GM19397 (cell line): ENCODE measurements around the gene SLC4A8.
"Not testable (repeated sequence)": the region's sequence is repeated elsewhere in the genome, so short reads cannot be mapped to it uniquely, and the experiment has no call there.

Source experiments
- ATAC-seq: cut with Tn5 transposase; IDR thresholded peaks from one replicate; pipeline ENCODE4 v1.9.1; 2021; ENCODE audit warnings: mild to moderate bottlenecking, moderate library complexity; ENCODE audit not compliant: unreplicated experiment

The SLC4A8 gene

DNA sequence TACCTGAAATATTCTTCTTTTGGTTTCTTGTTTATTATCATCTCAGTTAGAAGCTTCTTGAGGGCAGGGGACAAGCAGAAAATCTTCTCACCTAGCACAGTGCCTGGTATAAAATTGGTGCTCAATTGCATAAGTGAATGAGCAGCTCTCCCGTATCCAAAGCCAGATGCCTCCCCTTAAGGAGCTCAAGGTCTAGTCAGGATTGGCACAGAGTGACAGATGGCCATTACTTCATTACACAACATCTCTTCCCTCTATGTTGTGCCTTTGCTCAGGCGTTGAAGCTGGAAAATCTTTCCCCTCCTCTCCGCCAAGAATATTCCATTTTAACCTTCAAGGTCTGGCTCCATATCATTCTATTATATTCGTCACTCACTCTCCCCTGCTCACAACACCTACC lies 3.6 kb downstream of the SLC4A8 start:
- no peak for ATAC-seq

DNA sequence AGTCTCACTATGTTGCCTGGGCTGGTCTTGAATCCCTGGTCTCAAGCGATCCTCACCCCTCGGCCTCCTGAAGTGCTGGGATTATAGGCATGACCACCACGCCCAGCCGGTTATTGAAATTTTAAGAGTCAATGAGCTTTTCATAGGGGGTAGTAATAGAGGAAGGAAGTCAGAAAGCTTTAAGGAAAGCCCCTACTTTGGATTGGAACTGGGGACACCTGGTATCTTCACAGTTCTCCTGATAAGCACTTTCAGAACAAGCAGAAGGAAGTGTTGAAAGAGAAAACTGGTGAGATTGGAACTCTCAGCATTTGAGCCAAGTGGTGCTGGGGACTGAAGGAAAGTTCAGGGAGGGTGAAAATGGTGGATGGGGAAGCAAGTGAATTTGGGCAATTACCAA lies 5.1 kb downstream of the SLC4A8 start:
- no peak for ATAC-seq

DNA sequence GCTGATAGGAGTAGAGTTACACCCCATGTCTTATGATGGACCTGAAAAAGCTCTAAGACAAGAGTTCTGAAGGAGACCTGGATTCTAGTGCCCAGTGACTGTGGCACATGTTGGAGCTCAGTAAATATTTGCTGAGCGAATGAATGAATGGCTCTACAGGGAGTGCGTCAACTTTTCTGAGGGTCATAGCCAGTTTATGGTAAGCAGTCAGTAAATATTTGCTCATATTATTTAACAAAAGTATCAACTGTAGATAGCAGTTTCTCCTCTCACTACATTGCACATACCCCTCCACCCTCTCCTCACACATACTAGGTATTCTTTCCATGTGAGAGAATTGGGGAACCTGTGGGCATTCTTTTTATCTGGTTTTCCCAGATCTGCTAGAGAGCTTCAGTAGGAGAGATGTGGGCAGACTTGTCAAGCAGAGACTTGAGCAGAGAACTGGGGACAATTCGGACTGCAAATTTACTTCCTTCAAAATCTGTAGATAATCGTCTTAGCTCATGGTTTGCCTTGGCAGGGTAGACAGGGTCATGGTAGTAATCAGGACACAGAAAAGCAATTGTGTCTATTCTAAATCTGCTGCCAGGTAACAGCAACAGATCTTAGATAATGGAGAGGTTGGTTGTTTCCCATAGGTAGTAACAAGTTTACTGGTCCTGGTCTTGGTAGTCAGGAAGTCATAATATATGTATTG lies 5.7 kb downstream of the SLC4A8 start:
- ATAC-seq = no peak

DNA sequence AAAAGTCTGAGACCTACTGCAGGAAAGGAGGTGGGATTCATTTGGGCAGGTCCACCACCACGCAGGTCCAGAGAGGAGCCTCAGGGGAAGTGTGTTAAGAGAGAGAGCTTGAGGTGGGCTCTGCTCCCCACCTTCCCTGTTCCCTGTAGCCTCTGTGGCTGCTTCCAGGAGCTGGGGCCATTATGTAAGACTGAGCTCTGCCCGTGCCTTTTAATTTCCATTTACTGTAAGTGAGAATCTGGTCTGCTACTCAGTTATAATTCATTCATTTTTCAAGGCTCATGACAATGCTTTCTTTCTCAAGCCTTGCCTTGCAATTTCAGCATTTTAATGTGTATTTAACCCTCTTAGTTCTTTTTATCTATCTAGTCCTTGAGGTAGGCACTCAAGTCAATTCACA lies 8.3 kb downstream of the SLC4A8 start:
- ATAC-seq = no peak

DNA sequence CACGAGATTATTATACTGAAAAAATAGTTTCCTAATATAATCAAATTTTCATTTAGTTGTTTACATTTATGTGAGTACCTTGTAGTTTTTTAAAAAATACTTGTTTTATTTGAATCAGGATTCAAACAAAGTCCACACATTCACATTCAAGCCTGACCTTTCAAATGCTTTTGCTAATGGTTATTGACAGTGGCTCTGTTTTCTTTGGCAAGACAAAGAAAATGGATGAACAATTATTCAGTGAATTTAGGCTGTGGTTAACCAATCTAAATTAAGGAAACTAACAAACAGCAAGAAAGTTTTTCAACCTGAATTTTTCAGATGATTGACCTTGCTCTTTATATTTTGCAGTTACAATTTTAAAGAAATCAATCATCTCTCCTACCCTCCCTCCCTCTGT lies 9.7 kb downstream of the SLC4A8 start:
- ATAC-seq = no peak

DNA sequence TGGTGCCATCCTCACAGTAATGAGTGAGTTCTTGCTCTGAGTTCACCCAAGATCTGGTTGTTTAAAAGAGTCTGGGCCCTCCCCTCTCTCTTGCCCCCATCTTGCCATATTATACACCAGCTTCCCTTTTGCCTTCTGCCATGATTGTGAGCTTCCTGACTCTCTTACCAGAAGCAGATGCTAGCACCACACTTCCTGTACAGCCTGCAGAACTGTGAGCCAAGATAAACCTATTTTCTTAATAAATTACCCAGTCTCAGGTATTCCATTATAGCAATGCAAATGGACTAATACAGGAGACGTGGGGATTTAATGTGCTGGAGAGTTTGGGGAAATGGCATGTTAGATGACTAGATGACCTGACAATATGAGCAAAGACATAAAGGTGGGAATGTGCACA lies 12.8 kb downstream of the SLC4A8 start:
- no peak for ATAC-seq

DNA sequence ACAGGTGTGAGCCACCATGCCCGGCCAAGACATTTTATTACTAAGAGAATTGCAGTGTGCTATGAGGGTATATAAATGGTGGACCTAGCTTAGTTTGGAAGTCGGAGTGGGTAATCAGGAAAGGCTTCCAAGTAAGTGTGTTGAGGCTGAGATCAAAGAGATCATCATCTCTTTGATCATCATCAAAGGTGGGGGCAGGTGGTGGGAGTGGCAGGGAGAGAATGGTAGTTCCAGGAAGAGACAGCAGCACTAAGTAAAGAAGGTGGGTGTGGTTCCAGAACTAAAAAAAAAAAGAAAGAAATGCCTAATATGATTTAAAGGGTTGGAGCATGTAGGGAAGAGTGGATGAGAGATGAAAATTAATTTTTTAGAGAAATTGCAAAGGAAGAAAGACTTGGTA lies 14.7 kb downstream of the SLC4A8 start:
- ATAC-seq = no peak

DNA sequence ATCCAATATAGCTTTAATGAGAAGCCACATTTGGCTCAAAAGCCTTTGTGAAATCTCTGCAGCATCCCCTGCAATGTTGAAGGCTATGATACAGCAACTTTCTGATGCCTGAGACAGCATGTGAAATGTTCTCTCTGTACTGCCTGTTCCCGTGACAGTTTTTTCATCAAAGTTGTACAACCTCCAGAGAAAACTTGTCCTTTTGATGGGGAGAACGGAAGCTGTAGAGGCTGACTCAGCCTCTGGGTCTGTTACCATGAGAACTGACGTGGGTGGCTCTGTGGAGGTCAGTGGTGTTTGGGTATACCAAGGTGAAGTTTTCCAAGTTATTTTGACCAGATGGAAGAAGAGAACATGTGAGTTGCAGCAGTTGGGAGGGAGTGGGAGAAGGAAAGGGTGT lies 17.0 kb downstream of the SLC4A8 start:
- ATAC-seq = no peak

DNA sequence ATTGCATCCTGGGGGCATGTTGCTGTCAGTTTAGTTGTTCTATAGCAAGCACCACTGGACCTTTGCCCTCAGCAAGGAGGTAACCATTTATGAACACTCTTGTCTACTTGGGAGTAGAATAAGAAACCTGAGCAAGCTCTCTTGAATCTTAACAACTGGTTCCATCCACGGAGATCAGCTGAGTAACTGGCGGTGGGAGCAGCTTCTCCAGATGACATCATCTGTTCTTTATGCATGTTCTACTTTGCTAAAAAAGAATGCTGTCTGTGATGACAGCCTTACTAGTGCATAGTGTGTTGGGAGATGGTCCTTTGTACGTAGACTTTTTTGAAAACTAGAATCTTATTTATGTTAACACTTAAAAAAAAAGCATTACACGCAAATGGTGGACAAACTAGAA lies 17.7 kb downstream of the SLC4A8 start:
- ATAC-seq = no peak

DNA sequence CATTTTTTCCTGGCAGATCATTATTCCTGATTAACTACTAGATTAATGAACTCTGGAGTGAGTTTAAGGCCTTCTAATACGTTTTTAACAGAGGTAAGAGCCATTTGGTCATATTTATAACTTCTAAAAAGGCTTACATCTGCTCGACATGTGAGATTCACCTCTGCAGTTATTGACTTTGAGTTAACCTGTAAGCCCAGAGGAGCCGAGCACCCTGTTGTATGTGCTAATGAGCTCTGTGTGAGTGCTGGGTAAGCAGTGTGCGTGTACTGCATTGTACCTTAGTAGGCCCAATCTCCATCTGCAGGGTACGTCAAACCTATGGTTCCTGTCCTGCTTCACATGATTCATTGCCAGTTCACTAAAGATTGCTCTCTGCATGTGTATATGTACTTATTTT lies 18.9 kb downstream of the SLC4A8 start:
- no peak for ATAC-seq

DNA sequence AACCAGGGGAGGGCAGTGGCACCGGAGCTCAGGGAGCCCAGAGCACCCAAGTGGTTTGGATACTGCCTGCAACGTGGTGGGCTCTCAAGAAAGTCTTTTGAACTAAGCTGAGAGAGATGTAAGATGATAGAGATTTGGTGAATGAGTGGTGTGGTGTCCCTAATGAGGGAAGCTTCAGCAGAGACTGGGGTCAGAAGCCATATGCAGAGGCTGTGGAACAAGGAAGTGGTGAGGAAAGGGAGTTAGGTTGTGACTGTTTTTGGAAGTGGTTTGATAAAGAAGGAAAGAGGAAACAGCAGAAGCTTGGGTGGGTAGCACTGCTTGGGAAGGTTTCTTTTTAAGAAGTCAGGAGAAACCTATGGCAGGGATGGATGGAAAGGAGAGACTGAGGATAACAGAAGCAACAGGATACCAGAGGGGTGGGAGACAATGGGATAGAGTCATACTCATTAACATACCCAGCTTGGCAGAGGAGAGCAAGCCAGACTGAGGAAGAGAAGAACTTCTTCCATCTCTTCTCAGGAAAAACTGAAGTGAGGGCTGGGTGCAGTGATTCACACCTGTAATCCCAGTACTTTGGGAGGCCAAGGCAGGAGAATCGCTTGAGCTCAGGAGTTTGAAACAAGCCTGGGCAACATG lies 24.1 kb downstream of the SLC4A8 start:
- ATAC-seq = no peak

DNA sequence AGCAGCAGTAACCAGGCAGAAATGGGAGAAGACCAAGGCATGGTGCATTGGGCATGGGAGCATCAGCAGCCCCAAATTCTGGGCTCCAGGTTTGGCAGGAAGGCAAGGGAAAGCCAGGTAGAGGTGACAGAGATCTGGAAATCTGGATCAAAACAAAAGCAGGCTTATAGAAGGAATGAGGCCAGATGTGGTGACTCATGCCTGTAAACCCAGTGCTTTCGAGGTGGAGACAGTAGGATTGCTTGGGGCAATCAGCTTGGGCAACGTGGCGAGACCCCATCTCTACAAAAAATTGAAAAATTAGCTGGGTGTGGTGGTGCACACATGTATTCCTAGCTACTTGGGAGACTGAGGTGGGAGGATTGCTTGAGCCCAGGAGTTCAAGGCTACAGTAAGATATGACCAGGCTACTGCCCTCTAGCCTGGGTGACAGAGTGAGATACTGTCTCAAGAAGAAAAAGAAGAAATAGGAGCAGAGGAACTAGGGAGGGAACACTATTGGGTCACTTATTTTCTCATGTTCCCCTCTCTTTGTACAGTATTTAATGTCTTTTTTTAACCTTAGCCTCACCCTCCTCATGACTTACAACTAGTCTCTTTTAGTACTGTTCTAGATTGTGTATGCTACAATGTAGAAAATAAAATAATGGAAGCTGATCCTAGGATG lies 25.1 kb downstream of the SLC4A8 start:
- no peak for ATAC-seq

DNA sequence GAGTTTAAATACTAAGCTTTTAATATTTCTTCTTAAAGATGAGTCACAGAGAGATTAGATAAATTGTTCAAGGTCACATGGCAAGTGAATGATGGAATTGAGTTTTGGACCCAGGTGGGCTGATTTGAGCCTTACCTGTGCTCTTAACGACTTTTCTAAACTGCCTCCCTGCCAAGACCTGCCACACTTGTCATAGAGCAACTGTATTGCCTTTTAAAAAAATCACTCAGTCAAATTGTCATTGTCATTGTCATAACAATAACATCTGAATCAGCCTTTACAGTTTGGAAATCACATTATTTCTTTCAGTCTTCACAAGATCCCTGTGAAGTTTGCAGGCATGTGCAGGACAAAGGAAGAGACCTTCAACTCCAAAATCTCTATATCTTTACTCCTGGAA lies 25.7 kb downstream of the SLC4A8 start:
- no peak for ATAC-seq

DNA sequence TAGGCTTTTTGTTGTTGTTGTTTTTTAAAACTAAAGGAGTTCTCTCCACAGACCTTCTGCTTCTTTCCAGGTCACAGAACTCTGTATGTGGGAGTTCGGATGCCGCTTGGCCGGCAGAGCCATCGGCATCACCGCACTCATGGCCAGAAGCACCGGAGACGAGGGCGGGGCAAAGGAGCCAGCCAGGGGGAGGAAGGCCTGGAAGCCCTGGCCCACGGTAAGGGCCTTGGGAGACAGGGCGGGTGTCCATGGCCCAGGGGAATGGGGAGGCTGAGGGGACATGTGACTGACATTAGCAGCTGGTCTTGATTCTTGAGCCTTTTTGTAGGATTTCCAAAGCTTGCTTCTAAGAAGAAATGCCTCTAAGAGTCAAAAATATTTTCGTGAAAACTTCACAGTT lies 26.2 kb downstream of the SLC4A8 start:
- ATAC-seq = no peak

DNA sequence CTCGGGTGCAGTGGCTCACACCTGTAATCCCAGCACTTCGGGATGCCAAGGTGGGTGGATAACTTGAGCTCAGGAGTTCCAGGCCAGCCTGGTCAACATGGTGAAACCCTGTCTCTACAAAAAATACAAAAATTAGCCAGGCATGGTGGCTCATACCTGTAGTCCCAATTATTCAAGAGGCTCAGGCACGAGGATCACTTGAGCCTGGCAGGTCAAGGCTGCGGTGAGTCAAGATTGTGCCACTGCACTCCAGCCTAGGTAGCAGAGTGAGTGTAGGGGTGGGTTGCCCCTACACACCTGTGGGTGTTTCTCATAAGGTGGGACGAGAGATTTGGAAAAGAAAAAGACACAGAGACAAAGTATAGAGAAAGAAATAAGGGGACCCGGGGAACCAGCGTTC lies 29.4 kb downstream of the SLC4A8 start:
- not testable (repeated sequence) for ATAC-seq

DNA sequence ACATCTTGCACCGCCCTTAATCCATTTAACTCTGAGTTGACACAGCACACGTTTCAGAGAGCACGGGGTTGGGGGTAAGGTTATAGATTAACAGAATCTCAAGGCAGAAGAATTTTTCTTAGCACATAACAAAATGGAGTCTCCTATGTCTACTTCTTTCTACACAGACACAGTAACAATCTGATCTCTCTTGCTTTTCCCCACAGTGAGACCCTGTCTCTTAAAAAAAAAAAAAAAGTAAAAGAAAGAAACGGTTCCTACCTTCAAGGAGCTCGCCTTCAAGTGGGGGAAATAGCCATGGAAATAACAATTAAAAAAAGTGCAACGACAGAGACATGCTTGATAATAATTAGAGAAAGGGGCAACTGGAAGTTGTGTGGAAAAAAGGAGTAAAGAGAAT lies 30.4 kb downstream of the SLC4A8 start:
- not testable (repeated sequence) for ATAC-seq

DNA sequence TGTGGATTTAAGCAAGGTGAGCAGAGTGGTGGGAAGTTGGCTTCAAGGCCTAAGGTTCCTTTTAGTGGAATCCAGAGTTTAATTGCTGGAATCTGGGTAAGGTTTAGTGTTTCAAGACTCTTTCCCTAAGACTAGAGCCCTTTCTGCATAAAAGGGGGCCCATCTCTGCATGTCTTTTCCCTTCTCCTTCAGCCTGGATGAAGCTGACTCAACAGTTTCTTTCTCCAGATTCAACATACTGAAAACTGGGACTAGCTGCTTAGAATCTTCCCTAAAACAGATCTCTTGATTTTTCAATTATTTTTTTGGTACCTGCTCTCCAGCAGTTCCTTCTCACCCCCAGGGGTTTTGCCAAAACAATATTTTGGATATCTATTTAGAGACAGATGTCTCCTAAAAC lies 34.0 kb downstream of the SLC4A8 start:
- no peak for ATAC-seq

DNA sequence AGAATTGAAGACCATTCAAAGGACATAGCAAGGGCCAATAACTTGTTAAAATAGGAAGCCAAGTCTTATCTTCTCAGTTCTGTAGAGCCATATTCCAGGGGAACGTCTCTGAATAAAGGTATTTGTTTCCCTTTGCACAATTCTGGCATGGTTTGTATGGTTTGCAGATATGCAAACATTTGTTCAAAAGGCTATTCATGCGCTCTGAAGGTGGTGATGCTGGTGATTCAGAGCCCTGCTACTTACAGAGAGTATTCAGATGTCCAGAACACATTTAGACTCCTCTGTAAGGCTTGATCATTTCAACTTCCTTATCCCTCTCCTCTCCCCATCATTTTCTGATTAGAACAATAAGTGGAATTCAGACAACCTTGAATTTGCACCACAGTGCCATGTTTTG lies 35.9 kb downstream of the SLC4A8 start:
- no peak for ATAC-seq

DNA sequence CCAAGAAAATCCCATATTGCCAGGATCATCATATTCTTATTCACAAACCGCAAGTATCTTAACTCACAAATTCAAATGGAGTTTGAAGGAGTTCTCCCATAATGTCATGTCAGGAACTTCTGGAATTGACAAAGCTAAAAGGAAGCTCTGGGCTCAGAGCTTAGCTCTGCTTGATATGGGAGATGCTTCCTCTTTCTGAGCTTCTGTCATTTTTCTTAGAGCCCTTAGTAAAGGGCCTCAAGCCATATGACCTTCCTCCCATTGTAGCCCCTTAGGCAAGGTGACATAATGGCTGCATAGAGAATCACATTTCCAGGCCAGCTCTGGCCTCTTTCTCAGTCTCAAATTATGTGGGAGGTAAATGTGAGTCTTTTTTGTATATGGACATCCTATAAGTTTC lies 40.9 kb downstream of the SLC4A8 start:
- no peak for ATAC-seq

DNA sequence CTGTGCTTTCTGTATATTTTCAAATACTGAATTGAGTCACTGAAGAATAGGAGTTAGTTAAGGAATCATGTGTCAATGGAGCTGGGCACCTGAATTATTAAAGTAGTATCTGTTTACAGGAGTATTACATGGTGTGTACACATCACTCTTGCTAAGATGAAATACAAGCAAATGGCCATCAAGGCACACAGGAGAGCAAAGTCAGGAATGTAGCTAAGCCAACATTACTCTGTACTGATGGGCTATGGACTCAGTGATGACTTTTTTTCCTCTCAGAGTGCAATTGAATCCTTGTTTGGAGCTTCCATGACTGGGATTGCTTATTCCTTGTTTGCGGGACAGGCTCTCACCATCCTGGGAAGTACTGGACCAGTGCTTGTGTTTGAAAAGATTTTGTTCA lies 45.5 kb downstream of the SLC4A8 start:
- ATAC-seq = no peak

DNA sequence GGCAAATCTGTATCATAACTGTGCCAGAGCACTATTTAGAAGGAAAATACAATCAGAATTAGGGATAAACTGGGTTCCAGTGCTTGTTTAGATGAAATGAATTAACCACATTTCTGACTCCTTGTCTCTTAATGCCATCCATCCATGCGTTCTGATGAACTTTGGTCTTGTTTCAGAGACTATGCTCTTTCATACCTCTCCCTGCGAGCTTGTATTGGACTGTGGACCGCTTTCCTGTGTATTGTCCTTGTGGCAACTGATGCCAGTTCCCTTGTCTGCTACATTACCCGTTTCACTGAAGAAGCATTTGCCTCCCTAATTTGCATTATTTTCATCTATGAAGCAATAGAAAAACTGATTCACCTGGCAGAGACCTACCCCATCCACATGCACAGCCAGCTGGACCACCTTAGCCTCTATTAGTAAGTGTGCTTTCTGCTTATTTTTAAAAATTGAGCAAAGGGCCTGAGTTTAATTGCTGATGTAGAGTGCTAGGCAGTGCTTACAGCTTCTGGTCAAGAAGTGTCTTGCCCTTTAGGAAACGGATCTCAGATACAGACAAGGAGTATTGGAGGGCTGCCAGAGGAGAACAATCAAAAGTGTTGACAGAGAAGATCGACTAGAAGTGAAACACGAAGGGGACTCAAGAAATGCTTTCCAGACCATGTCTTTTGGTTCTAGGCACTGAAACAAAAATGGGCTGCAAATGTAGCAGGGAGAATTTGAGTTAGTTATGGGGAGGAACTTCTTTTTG lies 46.7 kb downstream of the SLC4A8 start:
- no peak for ATAC-seq

DNA sequence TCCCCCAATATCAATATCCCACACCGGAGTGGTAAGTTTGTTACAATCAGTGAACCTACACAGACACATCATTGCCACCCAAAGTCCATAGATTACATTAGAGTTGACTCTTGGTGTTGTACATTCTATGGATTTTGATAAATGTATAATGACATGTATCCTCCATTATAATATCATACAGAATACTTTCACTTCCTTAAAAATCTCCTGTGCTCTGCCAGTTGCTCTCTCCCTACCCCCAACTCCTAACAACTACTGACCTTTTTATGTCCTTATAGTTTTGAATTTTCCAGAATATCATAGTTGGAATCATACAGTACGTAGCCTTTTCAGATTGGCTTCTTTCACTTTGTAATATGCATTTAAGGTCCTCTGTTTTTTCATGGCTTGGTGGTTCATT lies 48.4 kb downstream of the SLC4A8 start:
- no peak for ATAC-seq
